Natural killer cell (primary cell): ENCODE data around the gene CGRRF1. TPM values are rescaled to one million over a fixed set of nuclear protein-coding genes. Genes with fewer than 3 reads are reported as not detected.

Source experiments
- ATAC-seq, 3 donors: fragments of 150-1000 bp in 2 of 3; fragments of 200-7000 bp in 1 of 3; cut with Tn5 transposase; 1 replicate in 1 of 3; 2 replicates in 2 of 3; pipeline ENCODE4 v1.10.0; 2021; ENCODE audit warnings: mild to moderate bottlenecking in 2 of 3, moderate library complexity in 2 of 3
- DNase-seq, 2 donors: peaks; one replicate each; pipeline versions ENCODE4 v3.0.0 to v3.0.0-alpha.2; 2013 to 2021; ENCODE audit warnings: mixed read lengths in 1 of 2
- H3K27ac ChIP-seq: one replicate; pipeline ENCODE4 v1.5.1; 2013; ENCODE audit warnings: mild to moderate bottlenecking, low read length
- H3K27me3 ChIP-seq: one replicate; pipeline ENCODE4 v1.6.1; 2013; ENCODE audit warnings: low read length; ENCODE audit not compliant: control insufficient read depth, insufficient read depth
- H3K36me3 ChIP-seq: one replicate; pipeline ENCODE4 v1.6.1; 2013; ENCODE audit warnings: low read length; ENCODE audit not compliant: control insufficient read depth, insufficient read depth
- H3K4me1 ChIP-seq: one replicate; pipeline ENCODE4 v1.6.1; 2013; ENCODE audit warnings: low read length; ENCODE audit not compliant: control insufficient read depth, insufficient read depth
- H3K4me3 ChIP-seq: one replicate; pipeline ENCODE4 v1.5.1; 2013; ENCODE audit warnings: low read length
- H3K9me3 ChIP-seq: one replicate; pipeline ENCODE4 v1.6.1; 2013; ENCODE audit warnings: low read length; ENCODE audit not compliant: control insufficient read depth, insufficient read depth
- H3K27ac Mint-ChIP-seq, 2 donors: one replicate each; pipeline ENCODE4 v1.8.0; 2022; ENCODE audit warnings: mild to moderate bottlenecking in 2 of 2, mixed read lengths in 2 of 2, moderate library complexity in 1 of 2
- H3K27me3 Mint-ChIP-seq, 2 donors: one replicate each; pipeline ENCODE4 v1.8.0; 2022; ENCODE audit warnings: low read depth in 2 of 2, mixed read lengths in 2 of 2
- H3K36me3 Mint-ChIP-seq: one replicate; pipeline ENCODE4 v1.8.0; 2022; ENCODE audit warnings: mixed read lengths
- H3K4me1 Mint-ChIP-seq, 2 donors: one replicate each; pipeline ENCODE4 v1.8.0; 2022; ENCODE audit warnings: mixed read lengths in 2 of 2
- H3K4me3 Mint-ChIP-seq: one replicate; pipeline ENCODE4 v1.8.0; 2022; ENCODE audit warnings: mild to moderate bottlenecking, moderate library complexity, mixed read lengths
- H3K9me3 Mint-ChIP-seq, 2 donors: one replicate each; pipeline ENCODE4 v1.8.0; 2022; ENCODE audit warnings: mixed read lengths in 2 of 2
- WGBS: methylation state at CpG from one replicate; pipeline ENCODE4 v1.1.7; 2013; ENCODE audit warnings: missing lambda C conversion rate; ENCODE audit not compliant: insufficient coverage; 5-methylcytosine and 5-hydroxymethylcytosine counted together
- intact Hi-C: fragments of 100-400 bp; cut with micrococcal nuclease; formaldehyde crosslinking; loops from one replicate; pipeline ENCODE4 v1.14.2; 2022
- total RNA-seq, 4 donors: library from RNA; stranded (reverse); fragments of 120-200 nt in 1 of 4; gene quantifications; one replicate each; pipeline versions ENCODE4 v1.2.3 to v1.2.4, GENCODE V29; 2013 to 2022
- TF ChIP-seq, protein P1 (sequence below): fragments of 200-600 bp; IDR thresholded peaks from one replicate; pipeline ENCODE4 v1.8.0; 2022; ENCODE audit warnings: antibody characterized with exemption

Gene CGRRF1
- total RNA-seq, 3 donors from 2014 or later (not counting 1 experiment from before 2014, with no cell fraction given) = 25.4 to 30.1 (median 26.7) TPM

DNA sequence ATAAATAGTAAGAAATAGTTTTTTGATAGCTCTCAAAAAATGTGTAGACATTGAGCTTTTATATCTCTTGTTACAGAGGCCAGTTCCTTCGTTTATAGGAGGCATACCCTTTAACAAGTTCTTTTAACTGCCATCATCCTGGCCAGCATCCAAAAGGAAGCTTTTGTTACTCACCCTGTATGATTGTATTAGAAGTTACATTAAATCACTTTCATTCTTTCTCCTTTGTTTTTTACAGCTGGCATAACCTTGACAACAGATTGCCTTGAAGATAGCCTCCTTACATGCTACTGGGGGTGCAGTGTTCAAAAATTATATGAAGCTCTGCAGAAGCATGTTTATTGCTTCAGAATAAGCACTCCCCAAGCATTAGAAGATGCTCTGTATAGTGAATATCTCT lies 20.1 kb downstream of the CGRRF1 start:
- no peak for DNase-seq
- H3K4me3 ChIP-seq = no peak overlapping the region
- H3K27ac ChIP-seq = no peak overlapping the region
- intact Hi-C loops = no loop called here
- Mint-ChIP-seq H3K27ac (no peak overlapping the region), H3K4me1 (no peaks in the 10 kb centered on the region), H3K27me3 (no peaks in the 10 kb centered on the region), H3K36me3 (no peaks in the 10 kb centered on the region), H3K4me3 (no peak overlapping the region), H3K9me3 (no peaks in the 10 kb centered on the region)
- no peaks in the 10 kb centered on the region for H3K4me1 ChIP-seq
- H3K36me3 ChIP-seq = peaks cover 14% of the 10 kb centered on the region
- TF ChIP-seq, protein P1, sequence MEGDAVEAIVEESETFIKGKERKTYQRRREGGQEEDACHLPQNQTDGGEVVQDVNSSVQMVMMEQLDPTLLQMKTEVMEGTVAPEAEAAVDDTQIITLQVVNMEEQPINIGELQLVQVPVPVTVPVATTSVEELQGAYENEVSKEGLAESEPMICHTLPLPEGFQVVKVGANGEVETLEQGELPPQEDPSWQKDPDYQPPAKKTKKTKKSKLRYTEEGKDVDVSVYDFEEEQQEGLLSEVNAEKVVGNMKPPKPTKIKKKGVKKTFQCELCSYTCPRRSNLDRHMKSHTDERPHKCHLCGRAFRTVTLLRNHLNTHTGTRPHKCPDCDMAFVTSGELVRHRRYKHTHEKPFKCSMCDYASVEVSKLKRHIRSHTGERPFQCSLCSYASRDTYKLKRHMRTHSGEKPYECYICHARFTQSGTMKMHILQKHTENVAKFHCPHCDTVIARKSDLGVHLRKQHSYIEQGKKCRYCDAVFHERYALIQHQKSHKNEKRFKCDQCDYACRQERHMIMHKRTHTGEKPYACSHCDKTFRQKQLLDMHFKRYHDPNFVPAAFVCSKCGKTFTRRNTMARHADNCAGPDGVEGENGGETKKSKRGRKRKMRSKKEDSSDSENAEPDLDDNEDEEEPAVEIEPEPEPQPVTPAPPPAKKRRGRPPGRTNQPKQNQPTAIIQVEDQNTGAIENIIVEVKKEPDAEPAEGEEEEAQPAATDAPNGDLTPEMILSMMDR = no peak
- no peaks in the 10 kb centered on the region for H3K9me3 ChIP-seq
- WGBS = 56% methylated on average over 1 of the region's 1 CpG
- ATAC-seq = no peak
- no peaks in the 10 kb centered on the region for H3K27me3 ChIP-seq

GRCh38 chr14:54532111-54533012 lies 22.7 kb downstream of the CGRRF1 start:
- no peaks in the 10 kb centered on the region for H3K4me1 Mint-ChIP-seq
- no peak overlapping the region for H3K27ac Mint-ChIP-seq
- H3K9me3 Mint-ChIP-seq = no peaks in the 10 kb centered on the region
- ATAC-seq (no peak), DNase-seq (no peak)
- Histone ChIP-seq H3K9me3 (no peaks in the 10 kb centered on the region), H3K4me3 (no peak overlapping the region), H3K27ac (no peak overlapping the region), H3K36me3 (peaks cover 11% of the 10 kb centered on the region), H3K27me3 (no peaks in the 10 kb centered on the region), H3K4me1 (no peaks in the 10 kb centered on the region)
- no peak overlapping the region for H3K4me3 Mint-ChIP-seq
- TF ChIP-seq, protein P1 = no peak
- WGBS = 77% methylated on average over 2 of the region's 3 CpGs
- H3K36me3 Mint-ChIP-seq = peaks cover 8% of the 10 kb centered on the region
- no peaks in the 10 kb centered on the region for H3K27me3 Mint-ChIP-seq
- intact Hi-C loops = no loop called here

DNA sequence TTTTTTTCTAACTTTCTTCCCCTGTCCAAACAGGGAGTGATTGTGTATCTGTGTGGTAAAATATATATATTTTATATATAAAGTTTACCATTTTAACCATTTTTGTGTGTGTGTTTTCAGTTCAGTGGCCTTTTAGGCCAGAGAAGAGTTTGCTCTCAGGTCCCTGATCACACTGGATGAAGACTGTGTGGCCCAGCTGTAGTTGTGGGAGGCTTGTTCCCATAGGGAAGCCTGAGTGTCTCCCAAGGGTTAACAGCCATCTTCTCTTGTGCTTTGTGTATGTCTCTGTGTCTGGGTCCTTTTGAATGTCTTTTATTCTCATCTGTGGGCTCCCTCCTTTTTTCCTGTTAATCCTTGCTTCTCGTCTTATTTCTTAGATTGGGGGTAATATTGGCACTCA lies 23.4 kb downstream of the CGRRF1 start:
- H3K36me3 Mint-ChIP-seq = peaks cover 8% of the 10 kb centered on the region
- TF ChIP-seq, protein P1 = no peak
- intact Hi-C loops = no loop called here
- H3K27ac Mint-ChIP-seq = no peak overlapping the region
- H3K4me3 Mint-ChIP-seq = no peak overlapping the region
- no peak for DNase-seq
- no peaks in the 10 kb centered on the region for H3K4me1 Mint-ChIP-seq
- no peaks in the 10 kb centered on the region for H3K9me3 Mint-ChIP-seq
- Histone ChIP-seq H3K4me3 (no peak overlapping the region), H3K27ac (no peak overlapping the region), H3K4me1 (no peaks in the 10 kb centered on the region), H3K36me3 (peaks cover 14% of the 10 kb centered on the region), H3K9me3 (no peaks in the 10 kb centered on the region), H3K27me3 (no peaks in the 10 kb centered on the region)
- no peak for ATAC-seq
- H3K27me3 Mint-ChIP-seq = no peaks in the 10 kb centered on the region
- no CpG with 5 or more reads among the region's 1 CpG for WGBS
